Skeletal muscle satellite cell (primary cell): ENCODE measurements around the gene KCNJ5.

Experiments used
- H3K27me3 ChIP-seq: 2 replicates; pipeline ENCODE4 v1.7.0; 2013; ENCODE audit warnings: low read length; ENCODE audit not compliant: control insufficient read depth, insufficient read depth
- H3K36me3 ChIP-seq: 2 replicates; pipeline ENCODE4 v1.7.0; 2013; ENCODE audit warnings: mild to moderate bottlenecking, control low read depth, low read length; ENCODE audit not compliant: insufficient read depth
- H3K4me1 ChIP-seq: 2 replicates; pipeline ENCODE4 v1.7.0; 2013; ENCODE audit warnings: low read length; ENCODE audit not compliant: control insufficient read depth, insufficient read depth
- H3K4me2 ChIP-seq: 2 replicates; pipeline ENCODE4 v1.7.0; 2013; ENCODE audit warnings: mild to moderate bottlenecking, low read length
- H3K4me3 ChIP-seq: 2 replicates; pipeline ENCODE4 v1.7.0; 2013; ENCODE audit warnings: low read length
- H3K9ac ChIP-seq: 2 replicates; pipeline ENCODE4 v1.7.0; 2013; ENCODE audit warnings: mild to moderate bottlenecking, low read depth, low read length, moderate library complexity
- H3K9me3 ChIP-seq: replicated peaks from 2 replicates; pipeline ENCODE4 v1.7.0; 2013; ENCODE audit warnings: mild to moderate bottlenecking, control low read depth, low read length

Gene KCNJ5

GRCh38 chr11:128859563-128860441 lies 31.4 kb upstream of the KCNJ5 start:
- peaks cover 16% of the 10 kb centered on the region for H3K27me3 ChIP-seq
- H3K4me3 ChIP-seq = no peak overlapping the region
- no peaks in the 10 kb centered on the region for H3K36me3 ChIP-seq
- no peak overlapping the region for H3K4me2 ChIP-seq
- H3K4me1 ChIP-seq = peaks cover 22% of the 10 kb centered on the region
- H3K9ac ChIP-seq = no peak overlapping the region
- H3K9me3 ChIP-seq = no peaks in the 10 kb centered on the region

GRCh38 chr11:128860571-128861361 lies 30.4 kb upstream of the KCNJ5 start:
- peaks cover 22% of the 10 kb centered on the region for H3K4me1 ChIP-seq
- H3K4me3 ChIP-seq = no peak overlapping the region
- H3K9me3 ChIP-seq = no peaks in the 10 kb centered on the region
- H3K36me3 ChIP-seq = no peaks in the 10 kb centered on the region
- H3K27me3 ChIP-seq = peaks cover 13% of the 10 kb centered on the region
- H3K9ac ChIP-seq = peak overlapping the region; percentile 3
- no peak overlapping the region for H3K4me2 ChIP-seq

- H3K4me3 ChIP-seq = no peak overlapping the region
- H3K4me1 ChIP-seq = peaks cover 22% of the 10 kb centered on the region
- H3K27me3 ChIP-seq = peaks cover 8% of the 10 kb centered on the region
Observed at GRCh38 chr11:128862406-128862805, 28.8 kb upstream of the KCNJ5 start.

GRCh38 chr11:128862908-128863660 lies 28.1 kb upstream of the KCNJ5 start:
- H3K9ac ChIP-seq = no peak overlapping the region
- peaks cover 22% of the 10 kb centered on the region for H3K4me1 ChIP-seq
- H3K27me3 ChIP-seq = peaks cover 6% of the 10 kb centered on the region
- H3K4me2 ChIP-seq = no peak overlapping the region
- H3K9me3 ChIP-seq = no peaks in the 10 kb centered on the region
- no peak overlapping the region for H3K4me3 ChIP-seq
- H3K36me3 ChIP-seq = no peaks in the 10 kb centered on the region

More at GRCh38 chr11:128862406-128862805, 28.8 kb upstream of the KCNJ5 start:
- Histone ChIP-seq H3K36me3 (no peaks in the 10 kb centered on the region), H3K9me3 (no peaks in the 10 kb centered on the region), H3K4me2 (no peak overlapping the region), H3K9ac (no peak overlapping the region)

GRCh38 chr11:128865490-128865889 lies 25.7 kb upstream of the KCNJ5 start:
- Histone ChIP-seq H3K4me3 (no peak overlapping the region), H3K36me3 (no peaks in the 10 kb centered on the region), H3K9me3 (no peaks in the 10 kb centered on the region), H3K4me1 (peaks cover 17% of the 10 kb centered on the region), H3K9ac (no peak overlapping the region), H3K27me3 (peaks cover 5% of the 10 kb centered on the region), H3K4me2 (no peak overlapping the region)

GRCh38 chr11:128867277-128867676 lies 23.9 kb upstream of the KCNJ5 start, which contains the start of gene KCNJ1:
Gene KCNJ1, minus strand, starts transcription at chr11:128867296. Its CDS starts 27,053 bp downstream, at chr11:128840243.
- peaks cover 13% of the 10 kb centered on the region for H3K4me1 ChIP-seq
- peaks cover 20% of the 10 kb centered on the region for H3K27me3 ChIP-seq
- no peaks in the 10 kb centered on the region for H3K36me3 ChIP-seq
- H3K4me2 ChIP-seq = no peak within 1 kb of the TSS
- H3K4me3 ChIP-seq = no peak within 1 kb of the TSS
- H3K9ac ChIP-seq = no peak within 1 kb of the TSS
- no peaks in the 10 kb centered on the region for H3K9me3 ChIP-seq

- Histone ChIP-seq H3K9ac (no peak overlapping the region), H3K36me3 (no peaks in the 10 kb centered on the region), H3K9me3 (no peaks in the 10 kb centered on the region), H3K4me3 (no peak overlapping the region), H3K27me3 (peaks cover 31% of the 10 kb centered on the region), H3K4me1 (no peaks in the 10 kb centered on the region), H3K4me2 (no peak overlapping the region)
Observed at GRCh38 chr11:128868841-128869671, 22.1 kb upstream of the KCNJ5 start.

GRCh38 chr11:128871168-128871610 lies 20.0 kb upstream of the KCNJ5 start:
- H3K9ac ChIP-seq = no peak overlapping the region
- no peak overlapping the region for H3K4me3 ChIP-seq
- no peak overlapping the region for H3K4me2 ChIP-seq
- H3K4me1 ChIP-seq = no peaks in the 10 kb centered on the region
- no peaks in the 10 kb centered on the region for H3K36me3 ChIP-seq
- peaks cover 43% of the 10 kb centered on the region for H3K27me3 ChIP-seq
- no peaks in the 10 kb centered on the region for H3K9me3 ChIP-seq

- H3K4me3 ChIP-seq = no peak overlapping the region
- H3K9ac ChIP-seq = no peak overlapping the region
- no peaks in the 10 kb centered on the region for H3K4me1 ChIP-seq
- H3K9me3 ChIP-seq = no peaks in the 10 kb centered on the region
- peaks cover 46% of the 10 kb centered on the region for H3K27me3 ChIP-seq
- H3K36me3 ChIP-seq = no peaks in the 10 kb centered on the region
- H3K4me2 ChIP-seq = no peak overlapping the region
Observed at GRCh38 chr11:128872094-128872493, 19.1 kb upstream of the KCNJ5 start.

- H3K9ac ChIP-seq = no peak overlapping the region
- no peaks in the 10 kb centered on the region for H3K9me3 ChIP-seq
- H3K36me3 ChIP-seq = no peaks in the 10 kb centered on the region
- peaks cover 48% of the 10 kb centered on the region for H3K27me3 ChIP-seq
- no peak overlapping the region for H3K4me2 ChIP-seq
- H3K4me1 ChIP-seq = no peaks in the 10 kb centered on the region
- H3K4me3 ChIP-seq = no peak overlapping the region
Observed at GRCh38 chr11:128872594-128872993, 18.6 kb upstream of the KCNJ5 start.
